H9 (cell line): Measurements from ENCODE around the gene AGAP3. TPM values are rescaled to one million over a fixed set of nuclear protein-coding genes. Genes with fewer than 3 reads are reported as not detected.
A peak's percentile ranks its signal among the peaks of the same experiment; 100 is the strongest.

Source experiments
- DNase-seq: peaks from one replicate; pipeline ENCODE4 v3.0.0-alpha.2; 2017
- H2AFZ ChIP-seq: one replicate; pipeline ENCODE4 v1.6.1; 2013; ENCODE audit warnings: mild to moderate bottlenecking, low read length, control low read depth, moderate library complexity
- H2AK5ac ChIP-seq: 2 replicates; pipeline ENCODE4 v1.6.1; 2013; ENCODE audit warnings: low read length, control low read depth, mixed read lengths; ENCODE audit not compliant: insufficient read length
- H2BK120ac ChIP-seq: one replicate; pipeline ENCODE4 v1.6.1; 2013; ENCODE audit warnings: low read depth, mild to moderate bottlenecking, low read length, control low read depth, inconsistent platforms; ENCODE audit not compliant: poor library complexity, severe bottlenecking
- H2BK12ac ChIP-seq: 2 replicates; pipeline ENCODE4 v1.6.1; 2013; ENCODE audit warnings: low read length, control low read depth, mixed read lengths, low read depth; ENCODE audit not compliant: insufficient read length
- H2BK15ac ChIP-seq: 2 replicates; pipeline ENCODE4 v1.6.1; 2013; ENCODE audit warnings: low read depth, low read length, control low read depth
- H2BK20ac ChIP-seq: one replicate; pipeline ENCODE4 v1.6.1; 2013; ENCODE audit warnings: low read depth, mild to moderate bottlenecking, low read length, control low read depth, inconsistent platforms; ENCODE audit not compliant: poor library complexity, severe bottlenecking
- H2BK5ac ChIP-seq: 2 replicates; pipeline ENCODE4 v1.6.1; 2013; ENCODE audit warnings: low read length, control low read depth, mixed read lengths; ENCODE audit not compliant: insufficient read length
- H3K14ac ChIP-seq: 2 replicates; pipeline ENCODE4 v1.6.1; 2013; ENCODE audit warnings: low read length, control low read depth; ENCODE audit not compliant: insufficient read depth
- H3K18ac ChIP-seq: 2 replicates; pipeline ENCODE4 v1.6.1; 2013; ENCODE audit warnings: low read depth, mild to moderate bottlenecking, mixed read lengths, low read length, control low read depth; ENCODE audit not compliant: insufficient read length
- H3K23ac ChIP-seq: 2 replicates; pipeline ENCODE4 v1.6.1; 2013; ENCODE audit warnings: low read length, control low read depth, mixed read lengths, low read depth; ENCODE audit not compliant: insufficient read length
- H3K23me2 ChIP-seq: 2 replicates; pipeline ENCODE4 v1.6.1; 2013; ENCODE audit warnings: low read depth, mild to moderate bottlenecking, mixed read lengths, low read length, control low read depth; ENCODE audit not compliant: insufficient read length, poor library complexity, severe bottlenecking
- H3K27ac ChIP-seq: 2 replicates; pipeline ENCODE4 v1.5.1; 2013; ENCODE audit warnings: low read length, control low read depth, mixed read lengths, low read depth; ENCODE audit not compliant: insufficient read length
- H3K27me3 ChIP-seq: 2 replicates; pipeline ENCODE4 v1.6.1; 2013; ENCODE audit warnings: low read length, control low read depth, inconsistent platforms; ENCODE audit not compliant: insufficient read depth
- H3K4ac ChIP-seq: 2 replicates; pipeline ENCODE4 v1.6.1; 2013; ENCODE audit warnings: low read depth, mild to moderate bottlenecking, control low read depth, inconsistent platforms, low read length, moderate library complexity
- H3K4me1 ChIP-seq: 2 replicates; pipeline ENCODE4 v1.6.1; 2013; ENCODE audit warnings: low read length, control low read depth, inconsistent platforms; ENCODE audit not compliant: insufficient read depth
- H3K4me2 ChIP-seq: 2 replicates; pipeline ENCODE4 v1.6.1; 2013; ENCODE audit warnings: low read length, control low read depth, mixed read lengths; ENCODE audit not compliant: insufficient read length, insufficient read depth
- H3K56ac ChIP-seq: 2 replicates; pipeline ENCODE4 v1.6.1; 2013; ENCODE audit warnings: low read depth, mild to moderate bottlenecking, mixed read lengths, low read length, control low read depth; ENCODE audit not compliant: insufficient read length
- H3K79me1 ChIP-seq: 2 replicates; pipeline ENCODE4 v1.6.1; 2013; ENCODE audit warnings: low read depth, mild to moderate bottlenecking, moderate library complexity, low read length, control low read depth, inconsistent platforms; ENCODE audit not compliant: insufficient read depth, poor library complexity, severe bottlenecking
- H3K79me2 ChIP-seq: 2 replicates; pipeline ENCODE4 v1.6.1; 2013; ENCODE audit warnings: low read length, control low read depth, inconsistent platforms; ENCODE audit not compliant: insufficient read depth
- H3K9ac ChIP-seq: 2 replicates; pipeline ENCODE4 v1.6.1; 2013; ENCODE audit warnings: low read length, control low read depth, mixed read lengths; ENCODE audit not compliant: insufficient read length; ENCODE audit errors: extremely low read depth
- H3K9me3 ChIP-seq: one replicate; pipeline ENCODE4 v1.6.1; 2013; ENCODE audit warnings: low read depth, low read length, inconsistent platforms; ENCODE audit not compliant: control insufficient read depth
- H3T11ph ChIP-seq: one replicate; pipeline ENCODE4 v1.6.1; 2013; ENCODE audit warnings: mild to moderate bottlenecking, low read length, control low read depth, inconsistent platforms
- H4K20me1 ChIP-seq: one replicate; pipeline ENCODE4 v1.6.1; 2013; ENCODE audit not compliant: control insufficient read depth, insufficient read length, insufficient read depth
- H4K5ac ChIP-seq: 2 replicates; pipeline ENCODE4 v1.6.1; 2013; ENCODE audit warnings: low read depth, mild to moderate bottlenecking, mixed read lengths, low read length, control low read depth; ENCODE audit not compliant: insufficient read length
- H4K8ac ChIP-seq: replicated peaks from 2 replicates; pipeline ENCODE4 v1.6.1; 2013; ENCODE audit warnings: low read length, control low read depth, mixed read lengths, low read depth; ENCODE audit not compliant: insufficient read length
- H4K91ac ChIP-seq: 2 replicates; pipeline ENCODE4 v1.6.1; 2013; ENCODE audit warnings: low read depth, mild to moderate bottlenecking, moderate library complexity, mixed read lengths, low read length, control low read depth; ENCODE audit not compliant: insufficient read length
- H3K27ac Mint-ChIP-seq, 3 experiments: 2 replicates in 2 of 3; 3 replicates in 1 of 3; pipeline ENCODE4 v1.8.0; 2020 to 2021; ENCODE audit warnings: mixed read lengths in 3 of 3, mild to moderate bottlenecking in 1 of 3, moderate library complexity in 1 of 3
- H3K27me3 Mint-ChIP-seq: 2 replicates; pipeline ENCODE4 v1.8.0; 2021; ENCODE audit warnings: low read depth, mild to moderate bottlenecking, moderate library complexity, mixed read lengths
- H3K36me3 Mint-ChIP-seq, 3 experiments: 2 replicates in 2 of 3; 3 replicates in 1 of 3; pipeline ENCODE4 v1.8.0; 2020 to 2021; ENCODE audit warnings: low read depth in 3 of 3, mixed read lengths in 3 of 3; ENCODE audit not compliant: insufficient read depth in 1 of 3
- H3K4me1 Mint-ChIP-seq, 2 experiments: 2 replicates each; pipeline ENCODE4 v1.8.0; 2020; ENCODE audit warnings: mixed read lengths in 2 of 2
- H3K4me3 Mint-ChIP-seq, 2 experiments: 2 replicates in 1 of 2; 3 replicates in 1 of 2; pipeline ENCODE4 v1.8.0; 2020 to 2021; ENCODE audit warnings: mild to moderate bottlenecking in 2 of 2, mixed read lengths in 2 of 2, moderate library complexity in 1 of 2
- H3K9me3 Mint-ChIP-seq, 2 experiments: 2 replicates in 1 of 2; 3 replicates in 1 of 2; pipeline ENCODE4 v1.8.0; 2020; ENCODE audit warnings: mild to moderate bottlenecking in 2 of 2, mixed read lengths in 2 of 2, moderate library complexity in 1 of 2
- WGBS: extraction: QIAGEN DNeasy Blood & Tissue Kit; methylation state at CpG from one replicate; pipeline ENCODE4 v1.1.7; 2013; ENCODE audit warnings: missing lambda C conversion rate, low lambda C conversion rate, mixed read lengths; ENCODE audit not compliant: insufficient read length; ENCODE audit errors: extremely low coverage; 5-methylcytosine and 5-hydroxymethylcytosine counted together
- total RNA-seq: library from RNA; stranded (reverse); gene quantifications from 2 replicates; pipeline ENCODE4 v1.2.1, GENCODE V29; 2021
- TF ChIP-seq, protein P1 (sequence below): fragments of 200-600 bp; sonication (generic); conservative IDR thresholded peaks from 3 replicates; pipeline ENCODE4 v1.8.0; 2021; ENCODE audit warnings: antibody characterized with exemption, mild to moderate bottlenecking

Gene AGAP3
- total RNA-seq, 1 experiment from 2014 or later = 97.7 TPM

DNA sequence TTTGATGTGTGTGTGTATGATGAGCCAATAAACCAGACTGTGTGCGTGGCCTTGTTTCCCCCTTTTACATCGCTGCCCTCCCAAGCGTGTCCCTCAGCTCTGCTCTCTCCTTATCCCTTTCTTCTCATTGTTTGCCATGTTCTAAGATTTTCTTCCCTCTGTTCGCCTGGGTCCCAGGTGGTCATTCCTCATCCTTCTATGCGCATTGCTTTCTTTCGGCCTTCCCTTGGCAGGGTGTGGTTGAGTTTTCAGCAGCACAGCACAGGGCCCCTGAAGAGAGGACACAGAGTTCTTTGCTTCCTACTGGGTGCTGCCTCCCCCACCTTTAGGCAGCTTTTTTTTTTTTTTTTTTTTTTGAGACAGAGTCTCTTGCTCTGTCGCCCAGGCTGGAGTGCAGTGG, 58.1 kb downstream of the AGAP3 start:
- H3K4me3 Mint-ChIP-seq = no peak overlapping the region
- H3K27ac Mint-ChIP-seq = peak overlapping the region in 1 of 3 experiments; percentile 31; a peak in 3 of 7 replicates
- no peak overlapping the region for H2BK20ac ChIP-seq
- TF ChIP-seq, protein P1, sequence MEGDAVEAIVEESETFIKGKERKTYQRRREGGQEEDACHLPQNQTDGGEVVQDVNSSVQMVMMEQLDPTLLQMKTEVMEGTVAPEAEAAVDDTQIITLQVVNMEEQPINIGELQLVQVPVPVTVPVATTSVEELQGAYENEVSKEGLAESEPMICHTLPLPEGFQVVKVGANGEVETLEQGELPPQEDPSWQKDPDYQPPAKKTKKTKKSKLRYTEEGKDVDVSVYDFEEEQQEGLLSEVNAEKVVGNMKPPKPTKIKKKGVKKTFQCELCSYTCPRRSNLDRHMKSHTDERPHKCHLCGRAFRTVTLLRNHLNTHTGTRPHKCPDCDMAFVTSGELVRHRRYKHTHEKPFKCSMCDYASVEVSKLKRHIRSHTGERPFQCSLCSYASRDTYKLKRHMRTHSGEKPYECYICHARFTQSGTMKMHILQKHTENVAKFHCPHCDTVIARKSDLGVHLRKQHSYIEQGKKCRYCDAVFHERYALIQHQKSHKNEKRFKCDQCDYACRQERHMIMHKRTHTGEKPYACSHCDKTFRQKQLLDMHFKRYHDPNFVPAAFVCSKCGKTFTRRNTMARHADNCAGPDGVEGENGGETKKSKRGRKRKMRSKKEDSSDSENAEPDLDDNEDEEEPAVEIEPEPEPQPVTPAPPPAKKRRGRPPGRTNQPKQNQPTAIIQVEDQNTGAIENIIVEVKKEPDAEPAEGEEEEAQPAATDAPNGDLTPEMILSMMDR = no peak
- H3K4me1 ChIP-seq = no peaks in the 10 kb centered on the region
- no peak overlapping the region for H3K14ac ChIP-seq
- H2BK120ac ChIP-seq = no peak overlapping the region
- H3K9me3 ChIP-seq = no peaks in the 10 kb centered on the region
- H2BK15ac ChIP-seq = no peak overlapping the region
- no peak overlapping the region for H3K9ac ChIP-seq
- no peak overlapping the region for H3K56ac ChIP-seq
- H3K4me2 ChIP-seq = no peak overlapping the region
- no peak overlapping the region for H2BK5ac ChIP-seq
- no peak overlapping the region for H3K4ac ChIP-seq
- no peak overlapping the region for H4K8ac ChIP-seq
- H3K9me3 Mint-ChIP-seq = no peaks in the 10 kb centered on the region; a peak in 1 of 5 replicates
- no CpG with 5 or more reads among the region's 7 CpGs for WGBS
- no peaks in the 10 kb centered on the region for H3K27me3 ChIP-seq
- peaks cover 33 to 50% of the 10 kb centered on the region in 2 experiments for H3K4me1 Mint-ChIP-seq
- H2AFZ ChIP-seq = no peak overlapping the region
- H3K23ac ChIP-seq = no peak overlapping the region
- H3K79me2 ChIP-seq = no peaks in the 10 kb centered on the region
- no peak overlapping the region for H2AK5ac ChIP-seq
- peaks cover 8 to 43% (median 22%) of the 10 kb centered on the region in 3 experiments; a peak in 6 of 7 replicates for H3K36me3 Mint-ChIP-seq
- no peak overlapping the region for H3T11ph ChIP-seq
- H3K18ac ChIP-seq = no peak overlapping the region
- H4K5ac ChIP-seq = no peak overlapping the region
- no peak for DNase-seq
- no peak overlapping the region for H3K27ac ChIP-seq
- H3K27me3 Mint-ChIP-seq = peaks cover 17% of the 10 kb centered on the region
- no peaks in the 10 kb centered on the region for H3K79me1 ChIP-seq
- no peaks in the 10 kb centered on the region for H4K20me1 ChIP-seq
- H3K23me2 ChIP-seq = no peaks in the 10 kb centered on the region
- H2BK12ac ChIP-seq = no peak overlapping the region
- no peak overlapping the region for H4K91ac ChIP-seq
